Measurements from ENCODE around the gene PRSS12. TPM values are rescaled to one million over a fixed set of nuclear protein-coding genes. Genes with fewer than 3 reads are reported as not detected.

PRSS12 gene
- polyA plus RNA-seq, 1 experiment, result 108 TPM

- DNase-seq (ENCODE audit: low read depth), result no peak
- Histone ChIP-seq H3K4me3 (ENCODE audit: low read depth, low read length) (no peak overlapping the region), H3K27me3 (ENCODE audit: control insufficient read depth, insufficient read depth, low read length) (no peaks in the 10 kb centered on the region), H3K36me3 (ENCODE audit: control insufficient read depth, insufficient read depth, low read length) (no peaks in the 10 kb centered on the region)
- TF ChIP-seq, protein P1, sequence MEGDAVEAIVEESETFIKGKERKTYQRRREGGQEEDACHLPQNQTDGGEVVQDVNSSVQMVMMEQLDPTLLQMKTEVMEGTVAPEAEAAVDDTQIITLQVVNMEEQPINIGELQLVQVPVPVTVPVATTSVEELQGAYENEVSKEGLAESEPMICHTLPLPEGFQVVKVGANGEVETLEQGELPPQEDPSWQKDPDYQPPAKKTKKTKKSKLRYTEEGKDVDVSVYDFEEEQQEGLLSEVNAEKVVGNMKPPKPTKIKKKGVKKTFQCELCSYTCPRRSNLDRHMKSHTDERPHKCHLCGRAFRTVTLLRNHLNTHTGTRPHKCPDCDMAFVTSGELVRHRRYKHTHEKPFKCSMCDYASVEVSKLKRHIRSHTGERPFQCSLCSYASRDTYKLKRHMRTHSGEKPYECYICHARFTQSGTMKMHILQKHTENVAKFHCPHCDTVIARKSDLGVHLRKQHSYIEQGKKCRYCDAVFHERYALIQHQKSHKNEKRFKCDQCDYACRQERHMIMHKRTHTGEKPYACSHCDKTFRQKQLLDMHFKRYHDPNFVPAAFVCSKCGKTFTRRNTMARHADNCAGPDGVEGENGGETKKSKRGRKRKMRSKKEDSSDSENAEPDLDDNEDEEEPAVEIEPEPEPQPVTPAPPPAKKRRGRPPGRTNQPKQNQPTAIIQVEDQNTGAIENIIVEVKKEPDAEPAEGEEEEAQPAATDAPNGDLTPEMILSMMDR (IDR thresholded peaks at IDR 0.05; ENCODE audit: insufficient read depth, low read depth, low read length), result no peak
- CTCF ChIA-PET, result interaction anchor here (1.8 kb wide), 1 partner anchor 67 kb away, joined by 5 read pairs; the partner anchor contains the start of gene PRSS12
- POLR2A ChIA-PET, result no interaction called here
Observed at GRCh38 chr4:118285931-118286330, 66.9 kb downstream of the PRSS12 start.

DNA sequence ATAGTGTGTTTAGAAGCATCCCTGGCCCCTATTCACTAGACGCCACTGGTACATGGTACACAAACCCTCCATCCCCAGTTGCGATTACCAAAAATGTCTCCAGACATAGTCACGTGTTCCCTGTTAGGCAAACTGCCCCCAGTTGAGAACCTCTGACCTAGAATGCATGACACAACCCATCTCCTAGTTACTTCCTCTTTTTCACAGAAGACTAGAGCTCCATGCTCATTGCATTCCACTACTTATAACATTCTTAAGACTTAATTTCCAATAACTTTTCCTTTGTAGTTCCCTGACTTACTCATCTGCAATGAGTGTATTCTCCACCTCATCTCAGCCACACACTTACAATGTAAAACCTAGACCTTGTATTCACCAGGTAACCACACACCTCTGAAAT is 68.6 kb downstream of the PRSS12 start:
- TF ChIP-seq, protein P1 (IDR thresholded peaks at IDR 0.05; ENCODE audit: insufficient read depth, low read depth, low read length), result no peak
- Histone ChIP-seq H3K27me3 (ENCODE audit: control insufficient read depth, insufficient read depth, low read length) (no peaks in the 10 kb centered on the region), H3K4me3 (ENCODE audit: low read depth, low read length) (no peak overlapping the region), H3K36me3 (ENCODE audit: control insufficient read depth, insufficient read depth, low read length) (peaks cover 2% of the 10 kb centered on the region; the same call in 1 of the 2 replicates)
- no peak for DNase-seq (ENCODE audit: low read depth)
- POLR2A ChIA-PET, result interaction anchor here (0.6 kb wide), 2 partner anchors 67 to 606 kb away, joined by 3 to 6 read pairs; no protein-coding TSS in a partner anchor
- CTCF ChIA-PET, result interaction anchor here (1.8 kb wide), 1 partner anchor 69 kb away, joined by 5 read pairs; the partner anchor contains the start of gene PRSS12

GRCh38 chr4:118282692-118283091 is 70.1 kb downstream of the PRSS12 start:
- H3K27me3 ChIP-seq (ENCODE audit: control insufficient read depth, insufficient read depth, low read length), result no peaks in the 10 kb centered on the region
- no peak overlapping the region for H3K4me3 ChIP-seq (ENCODE audit: low read depth, low read length)
- CTCF ChIA-PET, result interaction anchor here (1.0 kb wide), 1 partner anchor 70 kb away, joined by 3 read pairs; the partner anchor contains the start of gene PRSS12
- H3K36me3 ChIP-seq (ENCODE audit: control insufficient read depth, insufficient read depth, low read length), result peaks cover 2% of the 10 kb centered on the region; the same call in 1 of the 2 replicates
- POLR2A ChIA-PET, result interaction anchor here (1.3 kb wide), 2 partner anchors 70 to 72 kb away, joined by 3 to 5 read pairs; partner anchors contain the start of gene PRSS12
- DNase-seq (ENCODE audit: low read depth), result no peak
- TF ChIP-seq, protein P1 (IDR thresholded peaks at IDR 0.05; ENCODE audit: insufficient read depth, low read depth, low read length), result no peak

DNA sequence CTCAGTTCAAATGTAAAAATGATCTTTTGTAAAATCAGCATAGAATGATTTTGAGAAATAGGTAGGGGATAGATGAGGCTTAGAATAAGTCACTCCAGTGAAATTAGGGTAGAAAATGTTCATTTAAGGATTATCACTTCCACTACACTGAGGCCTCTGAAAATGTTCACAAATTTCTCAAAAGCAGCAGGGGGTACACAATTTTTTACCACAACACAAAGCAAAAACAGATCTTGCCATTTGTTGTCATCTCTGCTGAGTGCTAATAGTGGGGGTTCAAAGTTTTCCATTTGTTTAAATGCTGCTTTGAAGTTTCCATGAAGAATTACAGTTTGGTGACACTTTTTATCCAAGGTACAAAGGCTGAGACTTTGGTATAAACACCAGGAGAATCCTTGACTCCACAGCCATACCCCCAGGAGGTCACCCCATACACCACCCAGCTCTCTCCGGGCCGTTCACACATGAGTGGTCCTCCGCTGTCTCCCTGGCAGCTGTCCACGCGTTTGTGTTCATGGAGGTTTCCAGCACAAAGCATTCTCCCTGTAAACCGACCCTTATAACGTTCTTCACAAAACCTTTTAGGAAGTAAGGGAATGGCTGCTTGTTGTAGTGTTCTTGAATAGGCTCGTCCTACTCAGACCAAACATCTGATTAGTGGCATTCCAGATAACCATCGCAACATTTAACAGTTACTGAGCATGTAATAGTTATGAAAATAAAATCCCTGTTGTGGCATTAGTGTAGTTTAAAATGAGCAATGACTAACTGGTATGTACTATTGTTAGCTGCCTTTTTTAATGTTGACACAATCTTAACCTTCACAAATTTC is 71.0 kb downstream of the PRSS12 start:
- TF ChIP-seq, protein P1 (IDR thresholded peaks at IDR 0.05; ENCODE audit: insufficient read depth, low read depth, low read length), result no peak
- Histone ChIP-seq H3K4me3 (ENCODE audit: low read depth, low read length) (no peak overlapping the region), H3K36me3 (ENCODE audit: control insufficient read depth, insufficient read depth, low read length) (peaks cover 2% of the 10 kb centered on the region; the same call in 1 of the 2 replicates), H3K27me3 (ENCODE audit: control insufficient read depth, insufficient read depth, low read length) (no peaks in the 10 kb centered on the region)
- POLR2A ChIA-PET, result interaction anchor here (1.3 kb wide), 2 partner anchors 71 to 73 kb away, joined by 3 to 5 read pairs; partner anchors contain the start of gene PRSS12
- DNase-seq (ENCODE audit: low read depth), result peak; percentile 49
- CTCF ChIA-PET, result interaction anchor here (0.7 to 1.5 kb wide), 4 partner anchors 62 to 142 kb away, joined by 3 to 7 read pairs (median 4); partner anchors contain the start of gene PRSS12
